NCI-H748 (cell line): ENCODE measurements around the gene IL31.
A peak's percentile ranks its signal among the peaks of the same experiment; 100 is the strongest.

Experiments
- DNase-seq: peaks from one replicate; lab custom pipeline; 2025; ENCODE audit not compliant: unreplicated experiment; lab: John Stamatoyannopoulos, UW

IL31 gene

DNA sequence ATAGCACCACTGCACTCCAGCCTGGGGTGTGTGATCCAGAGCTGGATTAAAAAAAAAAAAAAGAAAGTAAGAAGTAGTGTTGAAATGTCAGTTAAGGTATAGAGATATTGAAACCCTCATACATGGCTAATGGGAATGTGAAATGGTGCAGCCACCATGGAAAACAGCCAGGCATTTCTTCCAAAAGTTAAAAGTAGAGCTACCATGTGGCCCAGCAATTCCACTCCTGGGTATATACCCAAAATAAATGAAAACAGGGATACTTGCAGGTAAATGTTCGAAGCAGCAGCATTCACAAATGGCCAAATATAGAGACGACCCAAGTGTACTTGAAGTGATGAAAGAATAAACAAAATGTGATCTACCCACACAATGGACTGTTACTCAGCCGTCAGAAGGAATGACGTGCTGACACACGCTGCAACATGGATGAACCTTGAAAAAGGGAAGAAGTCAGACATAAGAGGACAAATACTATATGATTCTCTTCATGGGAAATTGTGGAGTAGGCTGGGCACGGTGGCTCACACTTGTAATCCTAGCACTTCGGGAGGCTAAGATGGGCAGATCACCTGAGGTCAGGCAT, 15.2 kb downstream of the IL31 start:
- no peak for DNase-seq

DNA sequence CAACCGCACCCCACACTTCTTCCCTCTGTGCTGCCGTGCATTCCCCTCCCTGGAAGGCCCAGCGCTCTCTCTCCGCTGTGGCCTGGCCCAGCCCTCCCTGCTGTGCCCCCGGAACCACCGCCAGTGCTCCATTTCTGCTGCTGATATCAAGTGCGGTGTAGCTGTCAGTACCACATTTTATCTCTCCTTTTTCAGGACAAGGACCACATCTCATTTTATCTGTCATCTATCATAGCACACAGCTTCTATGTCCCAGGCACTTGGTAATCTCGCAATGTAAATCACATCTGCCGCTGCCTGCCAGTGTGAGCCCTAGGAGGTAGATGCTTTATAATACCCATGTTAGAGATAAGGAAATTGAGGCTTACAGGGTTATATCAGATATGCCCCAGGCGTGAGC, 18.3 kb downstream of the IL31 start:
- no peak for DNase-seq

DNA sequence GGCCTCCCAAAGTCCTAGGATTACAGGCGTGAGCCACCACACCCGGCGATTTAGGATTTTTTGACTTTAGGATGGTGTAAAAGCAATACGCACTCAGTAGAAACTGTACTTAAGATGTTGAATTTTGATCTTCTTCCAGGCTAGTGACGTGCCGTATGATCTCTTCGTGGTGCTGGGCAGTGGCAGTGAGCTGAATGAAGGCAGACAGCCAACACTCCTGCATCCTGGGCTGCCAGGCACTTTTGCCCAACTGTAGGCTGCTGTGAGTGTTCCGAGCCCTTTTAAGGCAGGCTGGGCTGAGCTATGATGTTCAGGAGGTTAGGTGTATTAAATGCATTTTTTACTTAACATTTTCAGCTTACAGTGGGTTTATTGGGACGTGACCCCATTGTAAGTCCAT, 21.3 kb downstream of the IL31 start:
- DNase-seq, result no peak

DNA sequence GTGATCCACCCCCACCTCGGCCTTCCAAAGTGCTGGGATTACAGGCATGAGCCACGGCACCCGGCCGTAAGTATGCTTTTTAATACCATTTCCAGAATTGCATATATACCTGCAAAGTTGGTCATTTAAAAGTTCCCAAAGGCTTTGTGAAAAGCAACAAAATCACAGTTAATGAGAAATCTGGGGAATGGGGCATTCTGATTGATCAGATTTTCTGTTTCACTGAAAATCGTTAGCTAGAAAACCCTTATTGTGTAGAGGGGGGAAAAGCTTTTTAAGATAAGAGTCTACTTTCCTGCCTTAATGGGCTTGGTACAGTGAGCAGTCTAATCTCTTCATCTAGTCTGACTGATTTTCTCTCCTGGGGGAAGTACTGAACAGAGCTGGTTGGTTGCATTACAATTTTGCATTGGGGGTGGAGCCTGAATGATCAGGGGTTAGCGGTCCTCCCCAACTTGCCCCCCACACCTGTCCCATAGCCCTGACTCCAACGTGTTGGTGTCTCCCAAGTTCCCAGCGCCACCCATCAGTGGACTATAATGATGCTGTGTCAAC, 23.8 kb downstream of the IL31 start:
- DNase-seq, result no peak

DNA sequence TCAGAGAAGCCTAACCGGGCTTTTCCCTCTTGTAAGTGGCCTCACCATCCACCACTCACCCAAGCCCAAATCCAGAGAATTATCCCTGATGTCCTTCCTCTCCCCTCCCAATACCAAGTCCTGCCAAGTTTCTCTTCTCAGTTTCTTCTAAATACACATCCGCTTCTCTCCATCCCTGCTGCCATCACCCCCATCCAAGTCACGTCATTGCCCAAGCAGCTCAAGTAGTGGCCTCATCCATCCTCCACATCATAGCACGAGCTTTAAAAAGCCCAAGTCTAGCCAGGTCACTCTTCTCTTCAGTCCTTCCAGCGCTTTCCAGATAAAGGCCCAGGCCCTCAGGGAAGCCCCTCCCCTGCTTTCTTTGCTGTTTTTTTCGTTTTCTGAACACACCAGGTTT, 25.4 kb downstream of the IL31 start:
- no peak for DNase-seq

DNA sequence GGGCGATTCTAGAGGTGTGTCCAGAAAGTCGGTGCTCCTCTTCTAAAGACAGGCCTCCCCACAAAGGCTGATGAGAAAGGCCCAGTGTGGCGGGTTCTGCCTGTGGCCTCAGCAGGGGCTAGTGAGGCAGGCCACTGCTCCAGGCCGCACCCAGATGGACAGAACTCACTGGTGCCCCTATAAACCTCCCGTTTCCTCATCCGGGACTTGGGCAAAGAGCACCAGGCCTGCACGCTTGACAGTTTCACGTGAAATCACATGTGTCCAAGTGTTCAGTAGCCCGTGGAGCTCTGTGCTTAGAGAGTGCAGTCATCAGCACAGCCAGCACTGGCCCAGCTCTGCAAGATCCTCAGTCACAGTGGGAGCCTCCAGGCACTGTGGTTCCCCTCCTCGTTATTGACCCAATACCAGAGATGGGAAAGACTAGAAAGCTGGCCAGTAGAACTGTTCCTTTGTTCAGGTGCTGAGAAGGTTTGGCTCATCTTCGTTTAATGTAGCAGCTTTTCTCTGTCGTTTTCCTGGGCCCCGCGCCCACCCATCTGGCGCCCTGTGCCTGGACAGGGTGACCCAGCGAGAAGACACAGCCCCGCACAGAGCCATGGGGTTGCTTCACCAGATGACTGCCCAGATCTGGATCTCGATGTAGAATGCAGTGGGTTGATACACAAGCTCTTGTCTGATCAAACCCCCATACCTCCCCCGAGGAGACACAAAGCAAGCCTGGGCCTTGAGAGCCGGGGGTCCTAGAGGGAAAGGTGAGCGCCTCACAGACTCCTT, 26.3 kb downstream of the IL31 start:
- no peak for DNase-seq

DNA sequence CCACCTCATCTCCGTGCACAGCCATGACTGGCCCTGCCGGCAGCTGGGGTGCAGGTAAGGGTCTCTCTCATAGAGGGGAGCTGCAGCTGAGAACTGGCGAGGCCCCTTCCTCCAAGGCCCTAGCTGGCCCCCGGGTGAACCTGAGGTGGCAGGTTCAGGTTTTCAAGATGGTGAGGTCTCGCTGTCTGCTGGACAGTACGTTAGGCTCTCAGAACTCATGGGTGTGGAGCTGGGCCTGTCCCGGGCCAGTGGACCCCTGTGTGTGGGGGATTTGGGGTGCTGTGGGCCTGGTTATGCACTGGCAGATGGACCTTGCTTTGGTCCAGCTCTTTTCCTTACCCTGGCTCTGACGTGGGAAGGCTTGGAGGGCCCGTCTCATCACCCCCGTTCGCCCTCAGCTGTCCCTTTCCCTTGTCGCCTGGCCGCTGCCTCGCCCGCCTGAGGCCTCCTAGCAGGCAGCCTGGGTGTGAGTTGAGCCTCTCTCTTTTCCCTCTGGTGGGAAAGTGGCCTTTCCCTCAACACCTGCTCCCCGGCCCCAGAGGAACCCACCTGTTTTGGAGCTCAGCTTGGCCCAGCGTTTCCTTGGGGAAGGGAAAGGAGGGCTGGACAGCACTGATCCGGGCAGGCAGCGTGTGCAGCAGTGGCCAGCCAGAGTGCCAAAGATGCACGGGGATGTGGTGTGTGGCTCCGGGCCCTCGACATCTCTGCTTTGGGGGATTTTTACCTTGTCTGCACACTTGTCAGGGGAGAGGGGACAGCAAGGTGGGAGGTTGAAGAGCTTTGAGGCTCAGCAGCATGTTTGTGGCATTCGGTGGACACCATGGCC, 28.3 kb downstream of the IL31 start:
- no peak for DNase-seq

DNA sequence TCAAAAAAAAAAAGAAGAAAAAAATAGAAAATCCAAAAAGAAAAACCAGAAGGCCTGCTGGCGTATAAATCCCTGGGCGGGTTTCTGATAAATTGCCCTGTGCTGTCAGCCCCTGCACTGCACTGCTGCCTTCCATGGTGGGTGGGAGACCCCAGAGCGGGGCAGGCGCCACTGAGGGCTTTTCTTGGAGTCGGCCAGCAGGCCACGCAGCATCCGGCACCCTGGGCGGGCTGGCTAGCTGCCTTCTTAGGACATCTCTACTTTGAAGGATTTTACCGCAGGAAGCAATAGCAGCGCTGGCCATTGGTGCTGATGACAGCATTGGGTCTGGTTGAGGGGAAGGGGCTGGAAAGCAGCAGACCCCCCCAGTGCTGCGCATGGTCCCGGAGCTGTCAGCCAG, 29.1 kb downstream of the IL31 start:
- DNase-seq, result no peak

DNA sequence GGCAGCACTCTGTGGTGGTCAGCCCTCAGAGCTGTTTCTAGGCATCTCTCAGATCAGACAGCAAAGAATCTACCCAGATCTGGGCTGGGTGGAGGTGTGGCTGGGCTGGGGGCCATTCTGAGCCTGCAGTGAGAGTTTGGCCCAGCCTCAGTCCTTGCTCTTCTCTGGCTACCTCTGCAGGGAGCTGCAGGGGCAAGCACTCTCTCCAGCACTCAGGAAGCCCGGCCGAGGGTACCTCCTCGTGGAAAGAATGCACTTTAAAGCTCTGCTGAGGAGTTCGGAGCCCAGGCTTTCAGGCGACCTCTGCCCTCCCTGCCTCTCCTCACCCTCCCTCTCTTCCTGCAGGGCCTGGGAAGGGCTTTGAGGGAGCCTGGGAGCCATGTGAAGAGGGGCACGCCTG, 31.2 kb downstream of the IL31 start:
- no peak for DNase-seq

DNA sequence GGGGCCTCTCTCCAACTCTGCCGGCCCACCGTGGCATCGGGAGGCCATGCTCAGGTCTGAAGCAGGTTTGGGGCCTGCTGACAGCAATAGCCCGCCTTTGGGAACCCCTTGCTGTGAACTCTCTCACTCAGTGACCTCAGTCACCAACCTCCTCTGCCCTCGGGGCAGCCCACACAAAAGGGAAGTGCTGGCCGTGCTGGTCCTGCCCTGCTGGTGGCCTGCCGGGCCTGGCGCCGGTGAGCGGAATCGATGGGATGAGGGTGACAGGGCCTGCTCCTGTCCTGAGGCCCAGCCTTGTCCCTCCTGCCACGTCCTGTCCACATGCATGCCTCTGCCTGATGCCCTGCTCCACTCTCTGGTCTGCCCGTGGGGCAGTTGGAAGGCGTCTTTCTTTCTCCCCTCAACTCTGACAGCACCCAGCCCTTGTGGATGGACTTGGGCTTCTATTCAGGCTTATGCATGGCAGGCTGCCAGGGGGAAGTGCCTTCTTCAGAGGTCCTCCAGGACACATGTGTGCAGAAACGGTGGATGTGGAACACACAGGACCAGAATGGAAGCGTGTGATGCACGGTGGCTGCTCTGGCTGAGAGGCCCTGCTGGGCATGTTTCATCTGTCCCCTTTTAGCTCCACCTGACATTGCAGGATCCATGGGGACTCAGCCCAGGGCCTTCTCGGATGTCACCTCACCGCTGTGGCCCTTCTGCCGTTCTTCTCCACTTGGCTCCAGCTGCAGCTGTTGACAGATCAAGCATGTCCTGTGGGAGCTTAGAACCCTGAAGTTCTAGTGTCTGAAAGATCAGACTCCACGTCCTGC, 31.9 kb downstream of the IL31 start:
- no peak for DNase-seq

DNA sequence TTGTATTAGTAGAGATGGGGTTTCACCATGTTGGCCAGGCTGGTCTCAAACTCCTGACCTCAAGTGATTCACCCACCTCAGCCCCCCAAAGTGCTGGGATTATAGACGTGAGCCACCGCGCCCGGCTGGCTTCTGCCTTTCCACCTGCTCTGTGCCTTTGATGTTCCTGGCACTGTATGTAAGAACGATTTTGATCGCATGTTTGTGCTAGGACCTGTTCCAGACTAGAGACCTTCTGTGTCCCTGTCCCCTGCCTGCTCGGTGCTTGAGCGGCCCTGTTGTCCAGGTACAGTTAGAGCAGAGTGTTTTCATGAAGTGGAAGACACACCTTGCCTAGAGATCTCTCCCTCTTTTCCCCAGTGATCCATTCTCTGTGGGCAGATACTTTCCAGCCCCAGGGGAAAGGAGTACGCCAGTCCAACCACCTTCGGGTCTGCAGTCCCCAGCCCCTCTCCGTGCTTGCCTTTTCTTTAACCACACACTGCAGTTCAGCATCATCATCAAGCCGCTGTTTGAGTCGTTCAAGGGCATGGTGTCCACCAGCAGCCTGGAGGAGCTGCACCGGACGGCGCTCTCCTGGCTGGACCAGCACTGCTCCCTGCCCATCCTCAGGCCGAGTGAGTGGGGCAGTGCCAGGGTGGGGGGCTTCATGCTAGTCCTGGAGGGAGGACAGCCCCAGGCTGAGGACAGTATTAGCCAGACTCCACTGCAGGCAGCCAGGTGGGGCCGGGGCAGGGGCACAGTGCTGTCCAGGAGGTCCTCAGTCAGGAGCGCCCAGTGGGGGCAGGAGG, 33.4 kb downstream of the IL31 start:
- no peak for DNase-seq

DNA sequence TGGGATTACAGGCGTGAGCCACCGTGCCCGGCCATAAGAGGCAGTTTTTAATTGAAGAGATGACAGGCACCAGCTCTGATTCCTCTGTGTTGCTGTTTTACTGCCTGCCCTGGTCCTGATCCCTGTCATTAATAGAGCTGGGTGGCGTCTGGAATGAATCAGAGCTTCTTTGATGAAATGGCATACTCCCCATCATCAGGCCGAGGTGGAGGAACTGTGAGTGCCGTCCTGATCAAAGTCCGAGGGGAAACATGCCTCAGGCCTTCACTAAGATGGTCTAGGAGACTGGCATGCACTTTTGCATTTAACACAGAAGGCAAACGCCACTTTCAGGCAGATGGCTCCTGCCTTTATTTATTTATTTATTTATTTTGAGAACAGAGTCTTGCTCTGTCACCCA, 34.1 kb downstream of the IL31 start:
- DNase-seq, result no peak

DNA sequence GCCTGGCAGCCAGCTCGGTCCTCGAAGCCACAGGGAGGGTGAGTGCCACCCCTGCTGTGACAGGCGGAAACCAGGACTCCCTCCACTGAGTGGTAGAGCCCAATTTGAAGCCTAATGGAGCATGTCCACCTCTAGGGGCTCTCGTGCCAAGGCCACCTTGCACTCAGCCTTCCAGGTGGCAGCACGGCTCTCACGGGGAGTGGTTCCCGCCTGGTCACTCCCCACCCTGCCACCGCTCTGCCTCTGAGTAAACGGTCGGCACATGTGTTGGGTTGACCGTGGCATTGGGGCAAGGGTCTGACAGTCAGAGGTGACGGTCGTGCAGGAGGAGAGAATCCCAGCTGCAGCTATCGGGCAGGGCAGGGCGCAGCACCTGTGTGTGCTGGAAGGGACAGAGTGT, 34.8 kb downstream of the IL31 start:
- no peak for DNase-seq

DNA sequence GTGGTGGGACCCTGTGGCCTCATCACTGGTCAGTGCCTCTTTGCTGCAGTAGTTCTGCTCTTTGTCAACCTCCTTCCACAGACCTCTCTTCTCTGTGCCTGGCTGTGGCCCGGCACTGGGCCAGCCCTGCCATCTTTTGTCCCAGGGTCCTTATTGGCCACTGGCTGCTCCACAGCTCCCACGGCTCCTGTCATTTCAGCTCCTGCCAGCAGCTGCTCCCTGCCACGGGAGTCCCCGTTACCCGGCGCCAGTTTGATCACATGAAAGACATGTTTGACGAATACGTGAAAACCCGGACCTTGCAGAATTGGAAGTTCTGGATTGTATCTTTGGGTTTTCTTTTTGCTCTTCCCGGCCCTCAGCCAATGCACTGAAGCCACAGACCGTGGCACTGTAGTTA, 35.4 kb downstream of the IL31 start:
- no peak for DNase-seq

DNA sequence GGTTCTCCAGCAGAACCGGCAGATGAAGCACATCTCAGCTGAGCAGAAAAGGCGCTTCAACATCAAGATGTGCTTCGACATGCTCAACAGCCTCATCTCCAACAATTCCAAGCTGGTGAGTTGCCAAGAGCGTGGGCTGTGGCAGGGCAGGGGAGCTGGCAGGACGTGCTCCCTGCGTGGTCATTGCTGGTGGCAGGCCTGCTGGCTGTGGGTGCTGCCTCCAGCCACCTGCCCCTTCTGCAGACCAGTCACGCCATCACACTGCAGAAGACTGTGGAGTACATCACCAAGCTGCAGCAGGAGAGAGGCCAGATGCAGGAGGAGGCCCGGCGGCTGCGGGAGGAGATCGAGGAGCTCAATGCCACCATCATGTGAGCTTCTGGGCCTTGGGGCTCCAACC, 35.8 kb downstream of the IL31 start:
- DNase-seq, result no peak

DNA sequence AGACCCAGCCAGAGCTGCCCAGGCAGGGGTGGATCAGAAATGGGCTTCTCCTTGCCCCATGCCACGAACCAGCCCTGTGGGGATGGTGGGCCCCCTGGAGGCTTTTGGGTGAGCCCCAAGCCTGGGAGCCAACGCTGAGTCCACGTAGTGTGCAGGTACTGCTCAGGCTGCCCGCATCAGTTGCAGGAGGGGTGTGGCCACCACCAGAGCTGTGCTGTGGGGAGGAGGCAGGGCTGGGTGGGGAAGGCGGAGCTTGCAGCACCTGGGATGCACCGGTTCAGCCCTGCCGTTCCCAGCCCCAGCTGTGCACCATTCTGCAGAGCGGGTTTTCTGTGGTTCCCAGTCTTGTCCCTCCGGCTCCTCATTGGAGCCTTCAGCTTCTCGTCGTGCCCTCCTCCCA, 36.3 kb downstream of the IL31 start:
- DNase-seq, result peak; percentile 42

DNA sequence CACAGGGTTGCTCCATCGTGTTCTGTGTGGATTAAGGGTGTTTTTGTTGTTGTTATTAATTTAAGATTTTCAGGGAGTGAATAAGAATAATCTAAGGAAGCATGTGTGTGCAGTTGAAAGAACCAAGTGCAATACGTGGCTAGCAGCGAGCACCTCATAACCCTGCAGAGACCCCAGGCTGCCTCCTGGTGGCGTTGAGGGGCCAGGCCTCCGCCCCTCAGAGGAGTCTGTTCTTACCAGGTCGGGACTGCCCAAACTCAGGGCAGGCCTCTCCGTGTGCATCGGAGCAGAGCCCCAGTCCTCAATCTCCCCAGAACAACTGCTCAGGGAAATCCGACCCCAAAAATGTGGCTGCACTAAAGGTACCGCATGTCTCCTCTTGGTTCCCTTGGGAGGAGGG, 36.8 kb downstream of the IL31 start:
- DNase-seq, result no peak

DNA sequence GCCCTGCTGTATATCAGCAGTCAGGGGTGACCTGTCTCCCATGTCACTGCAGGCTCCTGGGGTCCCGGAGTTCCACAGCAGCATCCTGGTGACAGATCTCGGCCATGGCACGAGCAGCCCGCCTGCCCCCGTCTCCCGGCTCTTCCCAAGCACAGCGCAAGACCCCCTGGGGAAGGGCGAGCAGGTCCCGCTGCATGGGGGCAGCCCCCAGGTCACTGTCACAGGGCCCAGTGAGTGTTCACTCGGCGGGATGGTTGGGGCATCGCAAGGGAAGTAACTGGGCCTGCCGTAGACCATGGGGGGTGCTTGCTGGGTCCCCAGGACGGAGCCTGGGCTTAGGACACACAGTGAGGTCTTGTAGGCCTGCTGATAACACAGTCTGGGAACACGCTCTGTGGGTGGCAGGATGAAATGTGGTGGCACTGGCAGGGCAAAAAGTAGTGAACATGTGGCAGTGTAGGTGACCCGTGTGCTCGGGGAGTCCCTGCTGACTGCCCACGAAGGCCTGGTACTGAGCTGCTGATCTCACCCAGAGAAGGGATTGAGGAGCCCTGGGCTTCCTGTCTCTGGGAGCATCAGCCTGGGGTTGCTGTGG, 38.5 kb downstream of the IL31 start:
- DNase-seq, result no peak

DNA sequence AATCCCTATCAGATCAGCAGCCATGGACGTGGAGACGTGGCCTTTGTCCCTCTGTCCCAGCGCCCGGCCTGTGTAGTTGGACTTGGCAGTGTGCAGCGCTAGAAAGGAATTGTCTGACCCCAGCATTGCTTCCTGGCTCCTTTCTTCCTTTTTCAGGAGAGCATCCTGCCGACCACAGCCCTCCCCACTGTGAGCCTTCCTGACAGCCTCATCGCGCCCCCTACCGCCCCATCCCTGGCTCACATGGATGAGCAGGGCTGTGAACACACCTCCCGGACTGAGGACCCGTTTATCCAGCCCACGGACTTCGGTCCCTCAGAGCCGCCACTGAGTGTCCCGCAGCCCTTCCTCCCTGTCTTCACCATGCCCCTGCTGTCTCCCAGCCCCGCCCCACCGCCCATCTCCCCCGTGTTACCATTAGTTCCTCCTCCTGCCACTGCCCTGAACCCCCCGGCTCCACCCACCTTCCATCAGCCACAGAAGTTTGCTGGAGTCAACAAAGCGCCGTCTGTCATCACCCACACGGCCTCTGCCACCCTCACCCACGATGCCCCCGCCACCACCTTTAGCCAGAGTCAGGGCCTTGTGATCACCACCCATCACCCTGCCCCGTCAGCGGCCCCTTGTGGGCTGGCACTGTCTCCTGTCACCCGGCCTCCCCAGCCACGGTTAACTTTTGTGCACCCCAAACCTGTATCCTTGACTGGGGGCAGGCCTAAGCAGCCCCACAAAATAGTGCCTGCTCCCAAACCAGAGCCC, 40.6 kb downstream of the IL31 start:
- DNase-seq, result no peak
